Body of pancreas (tissue), 4 donors: ENCODE results near the gene SPA17. TPM values are rescaled to one million over a fixed set of nuclear protein-coding genes. Genes with fewer than 3 reads are reported as not detected.

Source experiments
- ATAC-seq: fragments of 150-250 bp; one replicate; pipeline ENCODE4 v1.9.1; 2016
- DNase-seq, 4 donors: peaks; one replicate each; pipeline ENCODE4 v3.0.0-alpha.2; 2019
- H3K27ac ChIP-seq, 4 donors: fragments of 200-600 bp; sonication (generic); 1 replicate in 3 of 4; 2 replicates in 1 of 4; pipeline versions ENCODE4 v1.5.1 to v1.6.1; 2016 to 2019; ENCODE audit warnings: mild to moderate bottlenecking in 1 of 4, mixed read lengths in 1 of 4, moderate library complexity in 1 of 4
- H3K27me3 ChIP-seq, 2 donors: fragments of 200-600 bp; sonication (generic); one replicate each; pipeline ENCODE4 v1.6.0; 2016; ENCODE audit warnings: mild to moderate bottlenecking in 1 of 2
- H3K36me3 ChIP-seq, 2 donors: fragments of 200-600 bp; sonication (generic); replicated peaks in 1 of 2; 2 replicates each; pipeline ENCODE4 v1.5.1; 2016; ENCODE audit warnings: low read depth in 2 of 2; ENCODE audit not compliant: insufficient read depth in 1 of 2
- H3K4me1 ChIP-seq: fragments of 200-600 bp; sonication (generic); one replicate; pipeline ENCODE4 v1.6.0; 2016
- H3K4me3 ChIP-seq, 2 donors: fragments of 200-600 bp; sonication (generic); 1 replicate in 1 of 2; 2 replicates in 1 of 2; pipeline ENCODE4 v1.5.1; 2016 to 2019
- H3K9me3 ChIP-seq, 3 donors: fragments of 200-600 bp; sonication (generic); 1 replicate in 2 of 3; 2 replicates in 1 of 3; pipeline ENCODE4 v1.5.1; 2016
- POLR2A ChIP-seq, 3 donors: fragments of 450-650 bp; IDR thresholded peaks; one replicate each; pipeline ENCODE4 v1.6.1; 2016; ENCODE audit warnings: antibody characterized with exemption in 3 of 3, mild to moderate bottlenecking in 2 of 3
- WGBS, 2 donors: methylation state at CpG; one replicate each; pipeline ENCODE4 v1.1.5; 2017; 5-methylcytosine and 5-hydroxymethylcytosine counted together
- intact Hi-C: fragments of 100-400 bp; cut with DNase I; formaldehyde crosslinking; loops from one replicate; pipeline ENCODE4 v1.15.1; 2023
- total RNA-seq, 2 donors: library from RNA; depleted of rRNA; stranded (reverse); fragments of >200 nt; gene quantifications; one replicate each; pipeline ENCODE4 v1.1.0, GENCODE V29; 2016
- TF ChIP-seq, protein P1 (sequence below), 7 experiments: fragments of 450-650 bp in 4 of 7; fragments of 200-600 bp in 3 of 7; sonication (generic) in 3 of 7; IDR thresholded peaks; one replicate each; pipeline ENCODE4 v1.5.1; 2016 to 2019; ENCODE audit warnings: antibody characterized with exemption in 7 of 7

SPA17 gene
- total RNA-seq, 2 donors from 2014 or later = 1.3 to 2.6 TPM

DNA sequence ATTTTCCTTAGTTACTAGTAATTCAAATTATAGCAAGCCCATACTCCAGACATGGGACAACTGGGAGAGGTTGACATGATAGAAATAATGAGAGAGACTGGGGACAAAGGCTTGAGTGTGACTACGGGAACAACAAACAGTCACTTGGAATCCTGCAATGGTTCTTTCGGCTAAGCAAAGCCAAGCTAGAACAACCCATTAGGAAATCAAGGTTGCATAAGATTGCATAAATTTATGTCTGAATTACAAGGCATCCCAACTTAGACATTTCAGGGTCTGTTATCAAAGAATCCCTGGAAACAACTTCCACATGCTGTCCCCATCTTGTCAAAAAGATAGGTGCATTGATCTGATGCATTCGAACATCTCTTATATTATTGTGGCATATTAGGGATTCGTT is 55.9 kb downstream of the SPA17 start:
- Histone ChIP-seq H3K27ac (no peak overlapping the region), H3K36me3 (no peaks in the 10 kb centered on the region), H3K4me1 (peaks cover 10% of the 10 kb centered on the region), H3K27me3 (no peaks in the 10 kb centered on the region), H3K9me3 (no peaks in the 10 kb centered on the region), H3K4me3 (no peak overlapping the region)
- 79 to 87% methylated on average over 4 of the region's 4 CpGs for WGBS, 2 donors
- DNase-seq = no peak
- TF ChIP-seq, protein P1, sequence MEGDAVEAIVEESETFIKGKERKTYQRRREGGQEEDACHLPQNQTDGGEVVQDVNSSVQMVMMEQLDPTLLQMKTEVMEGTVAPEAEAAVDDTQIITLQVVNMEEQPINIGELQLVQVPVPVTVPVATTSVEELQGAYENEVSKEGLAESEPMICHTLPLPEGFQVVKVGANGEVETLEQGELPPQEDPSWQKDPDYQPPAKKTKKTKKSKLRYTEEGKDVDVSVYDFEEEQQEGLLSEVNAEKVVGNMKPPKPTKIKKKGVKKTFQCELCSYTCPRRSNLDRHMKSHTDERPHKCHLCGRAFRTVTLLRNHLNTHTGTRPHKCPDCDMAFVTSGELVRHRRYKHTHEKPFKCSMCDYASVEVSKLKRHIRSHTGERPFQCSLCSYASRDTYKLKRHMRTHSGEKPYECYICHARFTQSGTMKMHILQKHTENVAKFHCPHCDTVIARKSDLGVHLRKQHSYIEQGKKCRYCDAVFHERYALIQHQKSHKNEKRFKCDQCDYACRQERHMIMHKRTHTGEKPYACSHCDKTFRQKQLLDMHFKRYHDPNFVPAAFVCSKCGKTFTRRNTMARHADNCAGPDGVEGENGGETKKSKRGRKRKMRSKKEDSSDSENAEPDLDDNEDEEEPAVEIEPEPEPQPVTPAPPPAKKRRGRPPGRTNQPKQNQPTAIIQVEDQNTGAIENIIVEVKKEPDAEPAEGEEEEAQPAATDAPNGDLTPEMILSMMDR (IDR thresholded peaks at IDR 0.05) = no peak
- no peak for TF ChIP-seq POLR2A (IDR thresholded peaks at IDR 0.05)
- intact Hi-C loops = no loop called here
- no peak for ATAC-seq

DNA sequence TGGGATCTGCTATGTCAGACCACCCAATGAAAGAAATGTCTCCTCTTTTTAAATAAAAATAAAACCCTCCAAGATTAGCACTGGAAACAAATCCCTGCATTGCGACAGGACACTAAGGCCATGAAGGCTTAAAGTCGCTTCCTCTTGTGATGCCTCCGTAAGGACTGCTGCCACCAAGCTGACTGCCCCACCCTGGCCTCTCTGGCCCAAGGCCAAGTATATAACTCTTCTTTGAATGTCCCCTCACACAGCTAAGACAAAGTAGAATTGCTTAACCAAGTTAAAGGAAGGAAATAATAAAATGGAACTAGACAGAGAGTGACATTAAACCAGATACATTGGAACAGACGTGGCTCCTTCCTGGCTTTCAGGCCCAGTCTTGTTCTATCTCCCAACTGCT is 58.5 kb downstream of the SPA17 start:
- intact Hi-C loops = no loop called here
- peak in 1 of 4 donors; percentile 53 for DNase-seq
- Histone ChIP-seq H3K36me3 (no peaks in the 10 kb centered on the region), H3K4me1 (no peaks in the 10 kb centered on the region), H3K9me3 (no peaks in the 10 kb centered on the region), H3K27ac (no peak overlapping the region), H3K4me3 (no peak overlapping the region), H3K27me3 (no peaks in the 10 kb centered on the region)
- ATAC-seq = no peak
- TF ChIP-seq POLR2A (IDR thresholded peaks at IDR 0.05) = no peak
- TF ChIP-seq, protein P1 (IDR thresholded peaks at IDR 0.05) = no peak
- WGBS, 2 donors = 76 to 82% methylated on average over 4 of the region's 4 CpGs

DNA sequence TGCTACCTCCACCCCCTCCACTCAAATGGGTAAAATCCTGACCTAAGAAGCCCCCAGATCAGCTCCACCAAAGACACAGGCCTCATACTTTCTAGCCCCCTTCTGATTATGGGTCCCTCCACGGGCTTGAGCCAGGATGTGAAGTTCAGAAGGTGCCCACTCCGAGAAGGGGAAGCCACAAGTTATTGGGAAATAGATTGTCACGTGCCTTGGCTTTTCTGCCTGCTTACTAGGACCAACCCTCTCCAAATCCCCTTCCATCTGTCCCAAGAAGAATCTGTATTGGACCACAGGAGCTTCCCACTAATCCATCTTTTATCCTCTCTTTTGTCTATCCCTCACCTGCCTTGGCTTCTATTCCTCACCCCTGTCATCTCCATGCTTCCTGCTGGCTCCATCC is 63.0 kb downstream of the SPA17 start:
- no peaks in the 10 kb centered on the region for H3K9me3 ChIP-seq
- no peak overlapping the region for H3K4me3 ChIP-seq
- H3K36me3 ChIP-seq = no peaks in the 10 kb centered on the region
- no peak for DNase-seq
- H3K27me3 ChIP-seq = peaks cover 0 to 7% of the 10 kb centered on the region in 2 donors
- TF ChIP-seq POLR2A (IDR thresholded peaks at IDR 0.05) = no peak
- TF ChIP-seq, protein P1 (IDR thresholded peaks at IDR 0.05) = no peak
- WGBS, 2 donors = 55 to 57% methylated on average over 3 of the region's 3 CpGs
- intact Hi-C loops = no loop called here
- H3K4me1 ChIP-seq = peaks cover 17% of the 10 kb centered on the region
- no peak overlapping the region for H3K27ac ChIP-seq
- no peak for ATAC-seq

DNA sequence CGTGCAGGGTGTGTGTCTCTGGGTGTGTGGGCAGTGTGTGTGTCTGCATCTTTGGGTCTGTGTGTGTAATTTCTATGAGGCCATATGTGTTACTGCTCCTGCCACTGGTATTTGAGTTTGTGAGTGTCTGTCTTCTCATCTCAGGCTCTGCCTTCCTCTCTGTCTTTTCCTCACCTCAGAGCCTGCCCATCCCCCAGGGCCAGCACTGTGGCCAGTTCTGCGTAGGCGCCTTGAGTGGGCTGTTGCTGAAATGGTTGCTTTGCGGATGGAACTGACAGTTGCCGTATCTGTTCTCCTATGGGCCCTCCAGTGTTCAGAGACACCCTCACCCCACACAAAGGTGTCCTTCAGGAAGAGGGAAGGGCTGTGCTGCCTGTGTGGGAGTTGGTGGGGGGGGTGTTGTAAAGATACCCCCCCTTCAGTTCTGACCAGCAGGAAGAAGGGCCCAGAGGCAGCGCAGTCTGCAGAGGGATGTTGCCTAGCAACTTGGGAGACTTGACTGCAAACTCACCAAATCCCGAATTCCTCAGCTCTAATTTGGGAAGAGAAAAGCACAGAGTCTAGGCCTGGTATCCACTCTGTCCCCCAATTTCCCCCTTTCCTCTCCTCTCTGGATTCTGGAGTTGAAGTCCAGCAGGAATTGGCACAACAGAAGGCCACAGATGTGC is 64.1 kb downstream of the SPA17 start:
- Histone ChIP-seq H3K36me3 (no peaks in the 10 kb centered on the region), H3K9me3 (no peaks in the 10 kb centered on the region), H3K27me3 (peaks cover 0 to 7% of the 10 kb centered on the region in 2 donors), H3K27ac (no peak overlapping the region), H3K4me1 (peaks cover 17% of the 10 kb centered on the region), H3K4me3 (no peak overlapping the region)
- intact Hi-C loops = no loop called here
- no peak for ATAC-seq
- WGBS, 2 donors = 74 to 82% methylated on average over 4 to 6 of the region's 7 CpGs
- TF ChIP-seq, protein P1 (IDR thresholded peaks at IDR 0.05) = no peak
- TF ChIP-seq POLR2A (IDR thresholded peaks at IDR 0.05) = no peak
- DNase-seq = no peak
